SK-N-SH treated with all-trans-retinoic acid at 6 μM for 48 hours (cell line): ENCODE measurements around the gene WDFY2.
A peak's percentile ranks its signal among the peaks of the same experiment; 100 is the strongest.

ENCODE experiments used
- ATAC-seq: fragments of 200-7000 bp; cut with Tn5 transposase; 3 replicates; pipeline ENCODE4 v1.9.1; 2020; ENCODE audit warnings: mild to moderate bottlenecking, moderate library complexity
- ARNTL ChIP-seq: fragments of 450-650 bp; formaldehyde crosslinking; IDR thresholded peaks from 2 replicates; pipeline ENCODE4 v1.5.0; 2020; ENCODE audit warnings: low read depth, mild to moderate bottlenecking, moderate library complexity, borderline replicate concordance
- BACH2 ChIP-seq: fragments of 250-450 bp; sonication (Bioruptor Pico); IDR thresholded peaks from 2 replicates; pipeline ENCODE4 v1.9.0; 2021; ENCODE audit warnings: mild to moderate bottlenecking, borderline replicate concordance
- CREB5 ChIP-seq: fragments of 250-450 bp; sonication (Bioruptor Pico); IDR thresholded peaks from 2 replicates; pipeline ENCODE4 v1.5.1; 2020; ENCODE audit warnings: low read depth, mild to moderate bottlenecking, moderate library complexity
- CSDC2 ChIP-seq: fragments of 250-450 bp; sonication (Bioruptor Pico); IDR thresholded peaks from 2 replicates; pipeline ENCODE4 v1.5.0; 2020; ENCODE audit warnings: mild to moderate bottlenecking, moderate library complexity
- CSRNP3 ChIP-seq: fragments of 250-450 bp; sonication (Bioruptor Pico); IDR thresholded peaks from 2 replicates; pipeline ENCODE4 v1.5.1; 2021; ENCODE audit warnings: mild to moderate bottlenecking, moderate library complexity
- ESRRG ChIP-seq: fragments of 250-450 bp; sonication (Bioruptor Pico); IDR thresholded peaks from 2 replicates; pipeline ENCODE4 v1.6.1; 2021; ENCODE audit warnings: mild to moderate bottlenecking
- GLIS3 ChIP-seq: fragments of 250-450 bp; sonication (Bioruptor Pico); IDR thresholded peaks from 2 replicates; pipeline ENCODE4 v1.5.0; 2020; ENCODE audit warnings: mild to moderate bottlenecking, moderate library complexity
- ISL1 ChIP-seq: fragments of 250-450 bp; sonication (Bioruptor Pico); IDR thresholded peaks from 2 replicates; pipeline ENCODE4 v2.1.2; 2022; ENCODE audit warnings: mild to moderate bottlenecking, moderate library complexity
- OSR1 ChIP-seq: fragments of 250-450 bp; sonication (Bioruptor Pico); IDR thresholded peaks from 2 replicates; pipeline ENCODE4 v1.8.0; 2022; ENCODE audit warnings: moderate library complexity, mild to moderate bottlenecking, inconsistent platforms
- PATZ1 ChIP-seq: fragments of 250-450 bp; sonication (Bioruptor Pico); IDR thresholded peaks from 2 replicates; pipeline ENCODE4 v1.8.0; 2020; ENCODE audit warnings: mild to moderate bottlenecking, moderate library complexity, borderline replicate concordance
- RARB ChIP-seq: fragments of 250-450 bp; sonication (Bioruptor Pico); IDR thresholded peaks from 2 replicates; pipeline ENCODE4 v1.8.0; 2021; ENCODE audit warnings: mild to moderate bottlenecking, moderate library complexity
- SNAI2 ChIP-seq: fragments of 250-450 bp; sonication (Bioruptor Pico); IDR thresholded peaks from 2 replicates; pipeline ENCODE4 v1.5.0; 2020; ENCODE audit warnings: mild to moderate bottlenecking, moderate library complexity
- TCF4 ChIP-seq: fragments of 250-450 bp; sonication (Bioruptor Pico); IDR thresholded peaks from 2 replicates; pipeline ENCODE4 v1.8.0; 2021; ENCODE audit warnings: mild to moderate bottlenecking, moderate library complexity, borderline replicate concordance
- TOX ChIP-seq: fragments of 250-450 bp; sonication (Bioruptor Pico); IDR thresholded peaks from 2 replicates; pipeline ENCODE4 v1.8.0; 2021; ENCODE audit warnings: mild to moderate bottlenecking, moderate library complexity, borderline replicate concordance
- TSHZ2 ChIP-seq: fragments of 250-450 bp; sonication (Bioruptor Pico); IDR thresholded peaks from 2 replicates; pipeline ENCODE4 v1.5.0; 2020; ENCODE audit warnings: mild to moderate bottlenecking, moderate library complexity
- ZC3H10 ChIP-seq: fragments of 250-450 bp; sonication (Bioruptor Pico); IDR thresholded peaks from 2 replicates; pipeline ENCODE4 v1.5.1; 2021; ENCODE audit warnings: mild to moderate bottlenecking, moderate library complexity
- ZFP3 ChIP-seq: fragments of 250-450 bp; sonication (Bioruptor Pico); IDR thresholded peaks from 2 replicates; pipeline ENCODE4 v1.5.0; 2020; ENCODE audit warnings: mild to moderate bottlenecking, moderate library complexity
- ZFP30 ChIP-seq: fragments of 450-650 bp; formaldehyde crosslinking; IDR thresholded peaks from 2 replicates; pipeline ENCODE4 v1.5.0; 2022; ENCODE audit warnings: mild to moderate bottlenecking, moderate library complexity
- ZNF565 ChIP-seq: fragments of 450-650 bp; formaldehyde crosslinking; conservative IDR thresholded peaks from 2 replicates; pipeline ENCODE4 v1.5.0; 2020; ENCODE audit warnings: low read depth, mild to moderate bottlenecking, moderate library complexity
- ZNF70 ChIP-seq: fragments of 450-650 bp; formaldehyde crosslinking; IDR thresholded peaks from 2 replicates; pipeline ENCODE4 v1.5.0; 2020; ENCODE audit warnings: mild to moderate bottlenecking, moderate library complexity
- ZNF8 ChIP-seq: fragments of 450-650 bp; formaldehyde crosslinking; IDR thresholded peaks from 2 replicates; pipeline ENCODE4 v1.5.0; 2020; ENCODE audit warnings: mild to moderate bottlenecking, moderate library complexity

The WDFY2 gene

GRCh38 chr13:51764184-51765141 lies 180.2 kb downstream of the WDFY2 start:
- TF ChIP-seq GLIS3 (CRISPR knock-in tag) (no peak), CSRNP3 (CRISPR knock-in tag) (no peak), OSR1 (CRISPR knock-in tag) (no peak), ZNF8 (CRISPR knock-in tag) (no peak), PATZ1 (no peak), ZC3H10 (CRISPR knock-in tag) (no peak), BACH2 (CRISPR knock-in tag) (no peak), ESRRG (CRISPR knock-in tag) (no peak), ZFP30 (CRISPR knock-in tag) (no peak), ZNF565 (CRISPR knock-in tag) (no peak), ZFP3 (CRISPR knock-in tag) (no peak), CREB5 (no peak), SNAI2 (CRISPR knock-in tag) (no peak), ZNF70 (CRISPR knock-in tag) (no peak), ARNTL (CRISPR knock-in tag) (no peak), TCF4 (CRISPR knock-in tag) (no peak), CSDC2 (CRISPR knock-in tag) (no peak), ISL1 (CRISPR knock-in tag) (no peak), TSHZ2 (no peak), RARB (CRISPR knock-in tag) (no peak)
- peak; percentile 49 for ATAC-seq

- ATAC-seq = no peak
- TF ChIP-seq ZC3H10 (CRISPR knock-in tag) (no peak), ESRRG (CRISPR knock-in tag) (no peak), GLIS3 (CRISPR knock-in tag) (no peak), TSHZ2 (no peak), SNAI2 (CRISPR knock-in tag) (no peak), ZNF8 (CRISPR knock-in tag) (no peak), ARNTL (CRISPR knock-in tag) (no peak), PATZ1 (no peak), ZFP3 (CRISPR knock-in tag) (no peak), TCF4 (CRISPR knock-in tag) (no peak), ZNF565 (CRISPR knock-in tag) (no peak), RARB (CRISPR knock-in tag) (no peak), OSR1 (CRISPR knock-in tag) (no peak), TOX (no peak), ZNF70 (CRISPR knock-in tag) (no peak)
Observed at GRCh38 chr13:51765142-51765515, 180.9 kb downstream of the WDFY2 start.
